Colonic mucosa (tissue), 4 donors: ENCODE data around the gene GAB2. TPM values are rescaled to one million over a fixed set of nuclear protein-coding genes. Genes with fewer than 3 reads are reported as not detected.

ENCODE experiments used
- DNase-seq: peaks from one replicate; pipeline ENCODE4 v3.0.0-alpha.2; 2020
- H3K27ac ChIP-seq: fragments of 200-600 bp; one replicate; pipeline ENCODE4 v1.8.0; 2021
- H3K27me3 ChIP-seq: fragments of 200-600 bp; one replicate; pipeline ENCODE4 v1.8.0; 2021
- H3K36me3 ChIP-seq: fragments of 200-600 bp; one replicate; pipeline ENCODE4 v1.8.0; 2021
- H3K4me1 ChIP-seq: fragments of 200-600 bp; one replicate; pipeline ENCODE4 v1.8.0; 2021; ENCODE audit warnings: mild to moderate bottlenecking
- H3K4me3 ChIP-seq: fragments of 200-600 bp; one replicate; pipeline ENCODE4 v1.8.0; 2021
- H3K9ac ChIP-seq, 2 donors: one replicate each; pipeline ENCODE4 v1.7.0; 2013; ENCODE audit warnings: control low read depth in 2 of 2, low read depth in 2 of 2, low read length in 2 of 2
- H3K9me3 ChIP-seq: fragments of 200-600 bp; one replicate; pipeline ENCODE4 v1.8.0; 2021
- CTCF ChIP-seq: fragments of 200-600 bp; IDR thresholded peaks from one replicate; pipeline ENCODE4 v1.8.0; 2022; ENCODE audit warnings: antibody characterized with exemption, mild to moderate bottlenecking
- intact Hi-C: fragments of 100-400 bp; cut with DNase I; formaldehyde crosslinking; loops from one replicate; pipeline ENCODE4 v1.14.1; 2022
- total RNA-seq, 2 donors: library from RNA; stranded (reverse); fragmentation: NEBNext Ultra II Directional in 1 of 2; extraction: Animal tissue kit (Norgen Biotek cat#: 25700) in 1 of 2; gene quantifications; one replicate each; pipeline ENCODE4 v1.2.1, GENCODE V29; 2021
- donor health status: healthy.
- donor health status: DM: no; HTN: no; CAD: no.
- donor health status: DM: no; HTN: no; CAD: no.

GAB2 gene
- total RNA-seq, 2 donors from 2014 or later, result 20.0 to 21.1 TPM

DNA sequence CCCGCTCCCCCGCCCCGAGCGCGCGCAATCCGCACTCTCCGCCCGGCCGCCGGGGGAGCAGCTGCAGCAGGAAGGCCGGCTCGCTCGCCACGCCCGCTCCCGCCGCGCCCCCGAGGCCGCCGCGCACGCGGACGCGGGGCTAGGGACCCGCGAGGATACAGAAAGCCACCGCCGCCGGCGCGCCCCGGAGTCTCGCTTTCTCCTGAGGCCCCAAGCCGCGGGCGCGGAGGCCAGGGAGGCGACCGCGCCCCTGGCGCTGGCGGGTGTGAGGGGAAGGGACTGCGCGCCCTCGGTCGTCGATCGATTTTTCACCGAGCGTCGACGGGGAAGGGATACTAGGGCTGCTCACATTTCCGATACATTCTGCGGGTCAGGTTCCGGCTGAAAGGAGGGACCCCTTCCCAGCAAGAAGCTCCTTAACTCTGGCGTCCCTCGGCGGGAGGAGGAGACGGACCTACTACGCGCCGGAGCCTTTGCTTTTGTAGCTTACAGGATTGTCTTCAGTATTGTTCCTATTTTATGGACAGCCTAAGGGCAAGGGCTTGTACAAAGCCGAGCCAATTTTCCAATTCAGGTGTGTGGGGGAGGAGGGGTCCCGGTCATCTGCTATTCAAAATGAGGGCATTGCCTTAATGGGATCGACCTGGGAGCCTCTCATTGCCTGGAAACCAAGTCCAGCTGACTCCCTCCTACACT lies 416 bp upstream of the GAB2 start:
- Histone ChIP-seq H3K27ac (peak overlapping the region; percentile 78), H3K4me1 (no peaks in the 10 kb centered on the region), H3K36me3 (no peaks in the 10 kb centered on the region), H3K4me3 (peak overlapping the region; percentile 71), H3K27me3 (no peaks in the 10 kb centered on the region), H3K9me3 (no peaks in the 10 kb centered on the region), H3K9ac (peak overlapping the region; percentile 64 to 81)
- intact Hi-C loops, result no loop called here
- DNase-seq, result peak; percentile 79
- TF ChIP-seq CTCF, result no peak

DNA sequence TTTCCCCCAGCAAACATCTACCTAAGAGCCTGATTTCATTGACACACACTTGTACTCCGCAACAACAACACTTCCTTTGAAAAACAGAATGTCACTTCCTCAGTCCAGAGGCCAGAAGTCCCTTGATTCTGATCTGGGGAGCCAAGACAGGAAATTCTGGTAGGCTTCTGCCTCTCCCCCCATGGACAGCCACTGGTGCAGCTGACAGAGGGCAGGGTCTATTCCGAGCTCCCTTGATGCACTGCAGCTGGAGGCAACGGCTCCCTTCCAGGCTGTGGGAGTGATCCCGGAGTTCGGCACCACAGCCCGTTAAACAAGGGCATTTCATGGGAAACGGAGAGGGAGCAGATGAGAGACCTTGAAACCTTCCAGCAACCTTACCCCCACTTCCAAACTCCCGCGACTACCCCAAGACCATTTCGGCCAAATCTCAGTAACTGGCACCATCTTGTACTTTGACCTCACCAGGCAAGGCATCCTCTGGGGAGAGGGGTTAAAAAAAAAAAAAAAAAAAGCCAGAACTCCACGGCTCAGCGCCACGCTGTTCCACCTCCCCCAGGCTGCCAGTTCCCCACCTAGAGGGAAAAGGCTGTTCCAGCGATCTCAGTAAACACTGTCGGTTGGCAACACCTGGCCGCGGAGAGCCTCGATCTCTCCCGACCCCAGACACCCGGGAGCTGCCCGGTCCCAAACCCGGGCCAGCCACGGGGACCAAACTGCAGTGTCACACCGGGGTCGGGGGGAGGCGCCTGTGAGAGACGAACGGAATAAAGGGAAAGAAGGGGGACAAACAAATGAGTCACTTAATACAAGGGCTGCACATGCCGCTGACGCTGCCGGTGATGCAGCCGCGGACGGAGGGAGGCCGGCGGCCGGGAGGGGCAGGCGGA lies 1.1 kb downstream of the GAB2 start:
- Histone ChIP-seq H3K4me3 (peak overlapping the region; percentile 80), H3K9me3 (no peaks in the 10 kb centered on the region), H3K36me3 (no peaks in the 10 kb centered on the region), H3K27me3 (no peaks in the 10 kb centered on the region), H3K27ac (peak overlapping the region; percentile 97), H3K4me1 (no peaks in the 10 kb centered on the region), H3K9ac (peak overlapping the region; percentile 64 to 87)
- intact Hi-C loops, result no loop called here
- peak; percentile 90 for DNase-seq
- TF ChIP-seq CTCF, result peak; percentile 48

DNA sequence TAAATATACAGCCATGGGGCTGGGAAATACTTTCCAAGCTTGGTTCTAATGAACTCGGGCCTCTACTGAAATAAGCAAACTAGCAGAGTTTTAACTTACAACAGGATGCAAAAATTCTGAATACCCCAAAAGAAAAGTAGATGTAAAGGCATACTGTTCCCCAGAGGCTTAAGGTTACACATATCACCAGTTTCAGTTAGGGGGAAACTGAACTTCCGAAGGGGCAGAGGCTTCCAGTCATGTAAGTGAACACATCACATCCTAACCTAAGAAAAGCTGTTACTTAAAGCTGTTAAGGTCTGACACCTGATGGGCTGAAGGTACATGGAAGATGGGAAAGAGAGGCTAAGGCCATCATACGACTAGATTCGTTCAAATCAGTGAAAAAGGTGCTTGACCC lies 2.3 kb downstream of the GAB2 start:
- no peak overlapping the region for H3K27ac ChIP-seq
- TF ChIP-seq CTCF, result no peak
- no peak for DNase-seq
- no peaks in the 10 kb centered on the region for H3K4me1 ChIP-seq
- H3K9me3 ChIP-seq, result no peaks in the 10 kb centered on the region
- intact Hi-C loops, result no loop called here
- H3K4me3 ChIP-seq, result no peak overlapping the region
- no peaks in the 10 kb centered on the region for H3K27me3 ChIP-seq
- no peak overlapping the region for H3K9ac ChIP-seq
- H3K36me3 ChIP-seq, result no peaks in the 10 kb centered on the region

DNA sequence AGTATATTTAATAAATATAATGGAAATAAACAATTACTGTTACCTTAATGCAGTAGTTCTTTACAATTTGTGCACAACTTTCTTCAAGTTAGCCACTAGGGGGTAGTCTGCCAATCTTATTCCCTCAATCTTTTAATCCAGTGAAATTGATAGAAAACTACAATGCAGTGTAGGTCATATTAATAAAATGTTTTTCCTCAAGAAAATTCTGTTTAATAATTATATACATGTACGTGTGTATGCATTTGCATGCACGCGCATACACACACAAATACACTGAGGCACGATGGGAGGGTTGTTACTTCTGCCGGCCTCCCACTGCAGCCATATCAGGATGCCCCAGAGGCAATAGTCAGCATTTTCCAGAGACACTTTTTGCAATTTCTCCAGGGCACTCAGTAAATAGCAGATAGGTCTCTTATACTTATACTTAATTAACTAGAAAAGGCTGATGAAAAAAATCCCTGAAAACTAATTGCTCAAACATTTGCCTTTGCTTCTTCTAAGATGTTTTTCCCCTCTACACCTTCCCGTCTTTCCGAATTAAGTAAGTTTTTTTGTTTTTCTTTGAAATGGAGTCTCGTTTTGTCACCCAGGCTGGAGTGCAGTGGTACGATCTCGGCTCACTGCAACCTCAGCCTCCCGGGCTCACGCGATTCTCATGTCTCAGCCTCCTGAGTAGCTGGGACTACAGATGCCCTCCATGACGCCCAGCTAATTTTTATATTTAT lies 3.1 kb downstream of the GAB2 start:
- no peaks in the 10 kb centered on the region for H3K4me1 ChIP-seq
- no peak for DNase-seq
- intact Hi-C loops, result loop anchor here (5.0 kb wide), 1 partner anchor 153 kb away; no protein-coding TSS in a partner anchor
- H3K27me3 ChIP-seq, result no peaks in the 10 kb centered on the region
- TF ChIP-seq CTCF, result peak; percentile 69
- H3K27ac ChIP-seq, result no peak overlapping the region
- H3K9ac ChIP-seq, result no peak overlapping the region
- no peak overlapping the region for H3K4me3 ChIP-seq
- H3K9me3 ChIP-seq, result no peaks in the 10 kb centered on the region
- H3K36me3 ChIP-seq, result no peaks in the 10 kb centered on the region

GRCh38 chr11:78408619-78409018 lies 9.0 kb downstream of the GAB2 start:
- Histone ChIP-seq H3K4me3 (no peak overlapping the region), H3K9me3 (no peaks in the 10 kb centered on the region), H3K27me3 (no peaks in the 10 kb centered on the region), H3K27ac (no peak overlapping the region), H3K9ac (no peak overlapping the region), H3K36me3 (no peaks in the 10 kb centered on the region), H3K4me1 (no peaks in the 10 kb centered on the region)
- intact Hi-C loops, result no loop called here
- no peak for DNase-seq
- TF ChIP-seq CTCF, result no peak
